GM12878 (cell line): Measurements from ENCODE around the gene PAQR5. TPM values are rescaled to one million over a fixed set of nuclear protein-coding genes. Genes with fewer than 3 reads are reported as not detected.

Source experiments
- ATF2 ChIP-seq: IDR thresholded peaks from 2 replicates; pipeline ENCODE4 v1.6.1; 2012; ENCODE audit warnings: low read length, inconsistent platforms
- PAX8 ChIP-seq: fragments of 450-650 bp; IDR thresholded peaks from 2 replicates; pipeline ENCODE4 v1.6.1; 2017; ENCODE audit warnings: mild to moderate bottlenecking, moderate library complexity
- RBBP5 ChIP-seq: fragments of 200-600 bp; sonication (generic); conservative IDR thresholded peaks from 2 replicates; pipeline ENCODE4 v1.6.1; 2016
- REST ChIP-seq: IDR thresholded peaks from 2 replicates; pipeline ENCODE4 v1.6.1; 2012; ENCODE audit warnings: mild to moderate bottlenecking, low read depth, low read length
- ZNF622 ChIP-seq: fragments of 450-650 bp; IDR thresholded peaks from 2 replicates; pipeline ENCODE4 v1.6.1; 2017; ENCODE audit warnings: mild to moderate bottlenecking, inconsistent platforms
- polyA plus RNA-seq, 11 experiments: library from polyadenylated mRNA; depleted of rRNA in 4 of 11; unstranded in 6 of 11; stranded (reverse) in 5 of 11; fragments of >200 nt; fragmentation: Nextera tagmentation in 4 of 11; fragmentation: Illumina TruSeq in 1 of 11; extraction: Ambion mirVana in 4 of 11; extraction: Trizol in 1 of 11; gene quantifications; 1 replicate in 1 of 11; 2 replicates in 10 of 11; pipeline versions ENCODE4 v1.2.1 to v1.2.3, GENCODE V29; 2011 to 2016; ENCODE audit warnings: inconsistent platforms in 2 of 11, missing spikeins in 2 of 11, low read depth in 1 of 11
- total RNA-seq, 4 experiments: library from RNA; depleted of rRNA in 3 of 4; stranded (reverse); fragments of >200 nt in 3 of 4; fragmentation: Illumina TruSeq in 1 of 4; extraction: Trizol in 1 of 4; gene quantifications; 2 replicates each; pipeline versions ENCODE4 v1.2.1 to v1.2.3, GENCODE V29; 2013 to 2021
- TF ChIP-seq, protein P1 (sequence below): fragments of 450-650 bp; IDR thresholded peaks from 2 replicates; pipeline ENCODE4 v1.6.1; 2016; ENCODE audit warnings: mild to moderate bottlenecking
- TF ChIP-seq, protein P2 (sequence below): fragments of 150-350 bp; IDR thresholded peaks from 2 replicates; pipeline ENCODE4 v1.6.1; 2016; ENCODE audit warnings: low read depth, low read length

The PAQR5 gene
- total and polyA plus RNA-seq, 10 of the 15 experiments (the other 5 are each of a cell fraction or from before 2014, with no cell fraction given) = 0.02 to 0.03 TPM; not detected in 8

DNA sequence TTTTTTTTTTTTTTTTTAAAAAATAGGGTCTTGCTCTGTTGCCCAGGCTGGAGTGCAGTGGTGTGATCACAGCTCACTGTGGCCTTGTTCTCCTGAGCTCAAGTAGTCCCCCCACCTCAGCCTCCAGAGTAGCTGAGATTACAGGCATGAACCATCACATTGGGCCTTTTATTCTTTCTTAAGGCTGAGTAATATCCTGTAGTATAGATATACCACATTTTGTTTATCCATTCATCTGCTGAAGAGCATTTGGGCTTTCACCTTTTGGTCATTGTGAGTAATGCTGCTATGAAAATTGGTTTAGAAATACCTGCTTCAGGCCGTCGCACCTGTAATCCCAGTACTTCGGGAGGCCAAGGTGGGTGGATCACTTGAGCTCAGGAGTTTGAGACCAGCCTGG lies 42.6 kb downstream of the PAQR5 start (continued):
- TF ChIP-seq REST (no peak), PAX8 (no peak), ZNF622 (no peak), RBBP5 (no peak), ATF2 (no peak)
- TF ChIP-seq, protein P1, sequence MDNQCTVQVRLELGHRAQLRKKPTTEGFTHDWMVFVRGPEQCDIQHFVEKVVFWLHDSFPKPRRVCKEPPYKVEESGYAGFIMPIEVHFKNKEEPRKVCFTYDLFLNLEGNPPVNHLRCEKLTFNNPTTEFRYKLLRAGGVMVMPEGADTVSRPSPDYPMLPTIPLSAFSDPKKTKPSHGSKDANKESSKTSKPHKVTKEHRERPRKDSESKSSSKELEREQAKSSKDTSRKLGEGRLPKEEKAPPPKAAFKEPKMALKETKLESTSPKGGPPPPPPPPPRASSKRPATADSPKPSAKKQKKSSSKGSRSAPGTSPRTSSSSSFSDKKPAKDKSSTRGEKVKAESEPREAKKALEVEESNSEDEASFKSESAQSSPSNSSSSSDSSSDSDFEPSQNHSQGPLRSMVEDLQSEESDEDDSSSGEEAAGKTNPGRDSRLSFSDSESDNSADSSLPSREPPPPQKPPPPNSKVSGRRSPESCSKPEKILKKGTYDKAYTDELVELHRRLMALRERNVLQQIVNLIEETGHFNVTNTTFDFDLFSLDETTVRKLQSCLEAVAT = no peak
- TF ChIP-seq, protein P2, sequence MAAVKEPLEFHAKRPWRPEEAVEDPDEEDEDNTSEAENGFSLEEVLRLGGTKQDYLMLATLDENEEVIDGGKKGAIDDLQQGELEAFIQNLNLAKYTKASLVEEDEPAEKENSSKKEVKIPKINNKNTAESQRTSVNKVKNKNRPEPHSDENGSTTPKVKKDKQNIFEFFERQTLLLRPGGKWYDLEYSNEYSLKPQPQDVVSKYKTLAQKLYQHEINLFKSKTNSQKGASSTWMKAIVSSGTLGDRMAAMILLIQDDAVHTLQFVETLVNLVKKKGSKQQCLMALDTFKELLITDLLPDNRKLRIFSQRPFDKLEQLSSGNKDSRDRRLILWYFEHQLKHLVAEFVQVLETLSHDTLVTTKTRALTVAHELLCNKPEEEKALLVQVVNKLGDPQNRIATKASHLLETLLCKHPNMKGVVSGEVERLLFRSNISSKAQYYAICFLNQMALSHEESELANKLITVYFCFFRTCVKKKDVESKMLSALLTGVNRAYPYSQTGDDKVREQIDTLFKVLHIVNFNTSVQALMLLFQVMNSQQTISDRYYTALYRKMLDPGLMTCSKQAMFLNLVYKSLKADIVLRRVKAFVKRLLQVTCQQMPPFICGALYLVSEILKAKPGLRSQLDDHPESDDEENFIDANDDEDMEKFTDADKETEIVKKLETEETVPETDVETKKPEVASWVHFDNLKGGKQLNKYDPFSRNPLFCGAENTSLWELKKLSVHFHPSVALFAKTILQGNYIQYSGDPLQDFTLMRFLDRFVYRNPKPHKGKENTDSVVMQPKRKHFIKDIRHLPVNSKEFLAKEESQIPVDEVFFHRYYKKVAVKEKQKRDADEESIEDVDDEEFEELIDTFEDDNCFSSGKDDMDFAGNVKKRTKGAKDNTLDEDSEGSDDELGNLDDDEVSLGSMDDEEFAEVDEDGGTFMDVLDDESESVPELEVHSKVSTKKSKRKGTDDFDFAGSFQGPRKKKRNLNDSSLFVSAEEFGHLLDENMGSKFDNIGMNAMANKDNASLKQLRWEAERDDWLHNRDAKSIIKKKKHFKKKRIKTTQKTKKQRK = no peak
